ENCODE results near the gene CREB5. TPM values are rescaled to one million over a fixed set of nuclear protein-coding genes. Genes with fewer than 3 reads are reported as not detected.

The CREB5 gene
- total RNA-seq, 1 experiment from 2014 or later, result 0.49 TPM

- no peak overlapping the region for H3K4me3 ChIP-seq (replicated peaks in 1 of 2; ENCODE audit: low read depth in 1 of 2, low read length in 2 of 2)
Measured at GRCh38 chr7:28502408-28502807, 90.1 kb downstream of the CREB5 start.

GRCh38 chr7:28503396-28503795, 91.1 kb downstream of the CREB5 start:
- H3K4me1 ChIP-seq (ENCODE audit: control insufficient read depth in 1 of 2, insufficient read depth in 2 of 2, low read length in 2 of 2), result no peaks in the 10 kb centered on the region
- no TSS peak for BruUV-seq (replicated peaks)
- H4K20me1 ChIP-seq (ENCODE audit: insufficient read depth), result no peaks in the 10 kb centered on the region
- no peaks in the 10 kb centered on the region for H3K9me3 ChIP-seq (ENCODE audit: control insufficient read depth in 1 of 2, insufficient read depth in 1 of 2, low read depth in 1 of 2, low read length in 2 of 2)
- ChIA-PET RAD21 (ENCODE audit: low non-redundant PET in 1 of 2, low total read pairs in 2 of 2, uncharacterized antibody in 2 of 2, unreplicated experiment in 2 of 2) (no interaction called here), POLR2A (no interaction called here), CTCF (no interaction called here)
- H3K36me3 ChIP-seq (ENCODE audit: control insufficient read depth in 1 of 2, insufficient read depth in 2 of 2, low read length in 2 of 2), result no peaks in the 10 kb centered on the region
- ATAC-seq, result no peak
- H3K27ac ChIP-seq (ENCODE audit: low read depth, low read length), result no peak overlapping the region
- no peak for DNase-seq (ENCODE audit: low read depth, low spot score)
- no peaks in the 10 kb centered on the region for H3K9me2 ChIP-seq (ENCODE audit: insufficient read depth)
- TF ChIP-seq SIN3A (IDR thresholded peaks at IDR 0.05; ENCODE audit: low read depth) (no peak), CTCF (IDR thresholded peaks at IDR 0.05 in 2 of 3, conservative IDR thresholded peaks at IDR 0.05 in 1 of 3; ENCODE audit: borderline replicate concordance in 1 of 3, insufficient read depth in 1 of 3, low read depth in 2 of 3, low read length in 2 of 3) (no peak), RAD21 (IDR thresholded peaks at IDR 0.05; ENCODE audit: low read depth) (no peak)
- peaks cover 92% of the 10 kb centered on the region for H3K27me3 ChIP-seq (ENCODE audit: insufficient read depth, low read length)
- no peak overlapping the region for H3K4me2 ChIP-seq (ENCODE audit: low read length)
- H3K79me2 ChIP-seq (ENCODE audit: insufficient read depth, low read length), result no peaks in the 10 kb centered on the region
- intact Hi-C loops (cut with micrococcal nuclease), result no loop called here
- no peak overlapping the region for H3K4me3 ChIP-seq (replicated peaks in 1 of 2; ENCODE audit: low read depth in 1 of 2, low read length in 2 of 2)
- no peak overlapping the region for H3K9ac ChIP-seq (ENCODE audit: low read length)
- H2AFZ ChIP-seq (ENCODE audit: low read depth, low read length, poor library complexity, severe bottlenecking), result no peak overlapping the region

More at GRCh38 chr7:28502408-28502807, 90.1 kb downstream of the CREB5 start:
- intact Hi-C loops (cut with micrococcal nuclease), result no loop called here
- Histone ChIP-seq H3K4me1 (ENCODE audit: control insufficient read depth in 1 of 2, insufficient read depth in 2 of 2, low read length in 2 of 2) (no peaks in the 10 kb centered on the region), H4K20me1 (ENCODE audit: insufficient read depth) (no peaks in the 10 kb centered on the region), H3K4me2 (ENCODE audit: low read length) (no peak overlapping the region), H3K27ac (ENCODE audit: low read depth, low read length) (no peak overlapping the region), H3K9me2 (ENCODE audit: insufficient read depth) (no peaks in the 10 kb centered on the region), H3K36me3 (ENCODE audit: control insufficient read depth in 1 of 2, insufficient read depth in 2 of 2, low read length in 2 of 2) (no peaks in the 10 kb centered on the region), H3K27me3 (ENCODE audit: insufficient read depth, low read length) (peaks cover 88% of the 10 kb centered on the region), H3K9ac (ENCODE audit: low read length) (no peak overlapping the region), H3K79me2 (ENCODE audit: insufficient read depth, low read length) (no peaks in the 10 kb centered on the region), H2AFZ (ENCODE audit: low read depth, low read length, poor library complexity, severe bottlenecking) (no peak overlapping the region), H3K9me3 (ENCODE audit: control insufficient read depth in 1 of 2, insufficient read depth in 1 of 2, low read depth in 1 of 2, low read length in 2 of 2) (no peaks in the 10 kb centered on the region)
- ChIA-PET RAD21 (ENCODE audit: low non-redundant PET in 1 of 2, low total read pairs in 2 of 2, uncharacterized antibody in 2 of 2, unreplicated experiment in 2 of 2) (no interaction called here), POLR2A (no interaction called here), CTCF (no interaction called here)
- no peak for DNase-seq (ENCODE audit: low read depth, low spot score)
- no TSS peak for BruUV-seq (replicated peaks)
- TF ChIP-seq MAX (IDR thresholded peaks at IDR 0.05) (no peak), SRF (IDR thresholded peaks at IDR 0.05; ENCODE audit: low read depth) (no peak), TCF7L2 (IDR thresholded peaks at IDR 0.05; ENCODE audit: borderline replicate concordance, extremely low read depth, insufficient read depth, insufficient read length) (no peak), EZH2phosphoT487 (IDR thresholded peaks at IDR 0.05; ENCODE audit: borderline replicate concordance) (no peak), RAD21 (IDR thresholded peaks at IDR 0.05; ENCODE audit: low read depth) (no peak)
- ATAC-seq, result no peak
